ACC112 (cell line): ENCODE results near the gene SORCS2.

Experiments used
- H2AFZ ChIP-seq: fragments of 200-600 bp; sonication (generic); one replicate; pipeline ENCODE4 v1.6.0; 2017; ENCODE audit warnings: antibody characterized with exemption, low read length; ENCODE audit not compliant: unreplicated experiment
- H3K27ac ChIP-seq: fragments of 200-600 bp; sonication (generic); 2 replicates; pipeline ENCODE4 v1.5.1; 2014; ENCODE audit warnings: low read depth, mild to moderate bottlenecking, antibody characterized with exemption, low read length, moderate library complexity
- H3K27me3 ChIP-seq: fragments of 200-600 bp; sonication (generic); 2 replicates; pipeline ENCODE4 v1.6.1; 2014; ENCODE audit warnings: mild to moderate bottlenecking, antibody characterized with exemption, low read length, moderate library complexity, mixed read lengths; ENCODE audit not compliant: insufficient read depth
- H3K36me3 ChIP-seq: fragments of 200-600 bp; sonication (generic); 2 replicates; pipeline ENCODE4 v1.6.1; 2016; ENCODE audit warnings: mild to moderate bottlenecking, antibody characterized with exemption, low read length, moderate library complexity, mixed read lengths; ENCODE audit not compliant: insufficient read depth
- H3K4me1 ChIP-seq: fragments of 200-600 bp; sonication (generic); one replicate; pipeline ENCODE4 v1.6.1; 2016; ENCODE audit warnings: low read length, mixed read lengths; ENCODE audit not compliant: insufficient read depth, unreplicated experiment, control insufficient read depth
- H3K4me3 ChIP-seq: fragments of 200-600 bp; sonication (generic); 2 replicates; pipeline ENCODE4 v1.5.1; 2014; ENCODE audit warnings: mild to moderate bottlenecking, low read depth, low read length
- H3K79me2 ChIP-seq: fragments of 200-600 bp; sonication (generic); one replicate; pipeline ENCODE4 v1.6.0; 2016; ENCODE audit warnings: low read length; ENCODE audit not compliant: control insufficient read depth, unreplicated experiment, insufficient read depth

The SORCS2 gene

GRCh38 chr4:7192252-7193029 is at the start of gene SORCS2:
Gene SORCS2, plus strand, starts transcription at chr4:7192538.
- Histone ChIP-seq H3K27ac (no peak within 1 kb of the TSS), H3K79me2 (no peaks in the 10 kb centered on the region), H2AFZ (peak within 1 kb of the TSS; percentile 56), H3K36me3 (no peaks in the 10 kb centered on the region), H3K4me3 (peak within 1 kb of the TSS; percentile 82), H3K27me3 (peaks cover 49% of the 10 kb centered on the region), H3K4me1 (peaks cover 9% of the 10 kb centered on the region)

GRCh38 chr4:7144374-7145290 is 47.7 kb upstream of the SORCS2 start:
- no peak overlapping the region for H3K27ac ChIP-seq
- no peaks in the 10 kb centered on the region for H3K36me3 ChIP-seq
- no peaks in the 10 kb centered on the region for H3K27me3 ChIP-seq
- H3K4me1 ChIP-seq: no peaks in the 10 kb centered on the region
- no peak overlapping the region for H2AFZ ChIP-seq
- no peak overlapping the region for H3K4me3 ChIP-seq
- H3K79me2 ChIP-seq: no peaks in the 10 kb centered on the region

- Histone ChIP-seq H3K27ac (no peak overlapping the region), H3K79me2 (no peaks in the 10 kb centered on the region), H3K4me1 (no peaks in the 10 kb centered on the region), H3K27me3 (no peaks in the 10 kb centered on the region), H3K36me3 (no peaks in the 10 kb centered on the region), H3K4me3 (no peak overlapping the region), H2AFZ (no peak overlapping the region)
These were observed 46.9 kb upstream of the SORCS2 start for GRCh38 chr4:7145291-7145934.

GRCh38 chr4:7146059-7146785 is 46.1 kb upstream of the SORCS2 start:
- H3K27me3 ChIP-seq: no peaks in the 10 kb centered on the region
- no peak overlapping the region for H2AFZ ChIP-seq
- H3K4me3 ChIP-seq: no peak overlapping the region
- H3K36me3 ChIP-seq: no peaks in the 10 kb centered on the region
- no peaks in the 10 kb centered on the region for H3K4me1 ChIP-seq
- no peaks in the 10 kb centered on the region for H3K79me2 ChIP-seq
- H3K27ac ChIP-seq: no peak overlapping the region

GRCh38 chr4:7146786-7147115 is 45.6 kb upstream of the SORCS2 start:
- Histone ChIP-seq H3K27me3 (no peaks in the 10 kb centered on the region), H3K27ac (no peak overlapping the region), H2AFZ (no peak overlapping the region), H3K36me3 (no peaks in the 10 kb centered on the region), H3K4me1 (no peaks in the 10 kb centered on the region), H3K79me2 (no peaks in the 10 kb centered on the region), H3K4me3 (no peak overlapping the region)

GRCh38 chr4:7147261-7147660 is 45.1 kb upstream of the SORCS2 start:
- Histone ChIP-seq H3K4me3 (no peak overlapping the region), H3K27ac (no peak overlapping the region), H3K4me1 (no peaks in the 10 kb centered on the region), H3K27me3 (no peaks in the 10 kb centered on the region), H3K79me2 (no peaks in the 10 kb centered on the region), H2AFZ (no peak overlapping the region), H3K36me3 (no peaks in the 10 kb centered on the region)

GRCh38 chr4:7147661-7148310 is 44.6 kb upstream of the SORCS2 start:
- H3K79me2 ChIP-seq: no peaks in the 10 kb centered on the region
- no peaks in the 10 kb centered on the region for H3K27me3 ChIP-seq
- H3K36me3 ChIP-seq: no peaks in the 10 kb centered on the region
- H3K27ac ChIP-seq: no peak overlapping the region
- H3K4me3 ChIP-seq: no peak overlapping the region
- no peak overlapping the region for H2AFZ ChIP-seq
- H3K4me1 ChIP-seq: no peaks in the 10 kb centered on the region

GRCh38 chr4:7148337-7148736 is 44.0 kb upstream of the SORCS2 start:
- no peaks in the 10 kb centered on the region for H3K36me3 ChIP-seq
- H3K4me3 ChIP-seq: no peak overlapping the region
- no peaks in the 10 kb centered on the region for H3K27me3 ChIP-seq
- no peak overlapping the region for H3K27ac ChIP-seq
- H3K79me2 ChIP-seq: no peaks in the 10 kb centered on the region
- no peak overlapping the region for H2AFZ ChIP-seq
- no peaks in the 10 kb centered on the region for H3K4me1 ChIP-seq

- no peaks in the 10 kb centered on the region for H3K27me3 ChIP-seq
- H3K36me3 ChIP-seq: no peaks in the 10 kb centered on the region
- H3K4me3 ChIP-seq: no peak overlapping the region
- no peaks in the 10 kb centered on the region for H3K79me2 ChIP-seq
- H2AFZ ChIP-seq: no peak overlapping the region
- peaks cover 1% of the 10 kb centered on the region for H3K4me1 ChIP-seq
- H3K27ac ChIP-seq: no peak overlapping the region
These were observed 42.2 kb upstream of the SORCS2 start for GRCh38 chr4:7150036-7150635.
